ENCODE data around the gene ZNF22.
A peak's percentile ranks its signal among the peaks of the same experiment; 100 is the strongest.

Gene ZNF22

DNA sequence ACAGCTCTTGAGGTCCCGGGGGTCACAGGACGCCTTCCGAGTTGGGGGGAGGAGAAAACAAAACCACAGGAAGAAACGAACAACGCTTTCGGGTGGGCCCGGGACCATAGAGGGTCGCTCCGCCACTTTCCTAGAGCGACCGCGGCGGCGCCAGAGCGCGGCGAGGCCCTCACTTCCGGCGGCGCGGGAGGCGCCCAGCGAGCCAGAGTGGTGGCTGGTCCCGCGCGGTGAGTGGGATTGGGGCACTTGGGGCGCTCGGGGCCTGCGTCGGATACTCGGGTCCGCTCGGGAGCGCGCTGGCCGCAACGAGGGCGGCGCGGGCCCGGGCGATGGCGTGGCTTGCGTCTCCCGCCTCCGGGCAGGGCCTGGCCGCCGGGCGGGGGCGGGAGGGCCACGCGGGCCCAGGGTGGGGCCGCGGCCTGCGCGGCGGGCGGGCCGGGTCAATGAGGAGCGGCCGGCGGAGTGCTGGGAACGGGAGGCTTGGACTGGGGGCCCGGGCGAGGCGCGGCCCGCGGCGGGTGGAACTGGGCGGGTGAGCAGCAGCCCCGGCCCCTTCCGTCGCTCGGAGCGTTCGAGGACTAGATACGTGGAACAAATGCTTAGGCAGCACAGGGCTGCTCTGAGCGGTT is at the start of gene ZNF22:
Gene ZNF22 (plus strand): TSS at position 172 of the 629 bp plus-strand sequence. CDS start 2,446 bp downstream, outside the sequence.
- TF ChIP-seq, protein P1, sequence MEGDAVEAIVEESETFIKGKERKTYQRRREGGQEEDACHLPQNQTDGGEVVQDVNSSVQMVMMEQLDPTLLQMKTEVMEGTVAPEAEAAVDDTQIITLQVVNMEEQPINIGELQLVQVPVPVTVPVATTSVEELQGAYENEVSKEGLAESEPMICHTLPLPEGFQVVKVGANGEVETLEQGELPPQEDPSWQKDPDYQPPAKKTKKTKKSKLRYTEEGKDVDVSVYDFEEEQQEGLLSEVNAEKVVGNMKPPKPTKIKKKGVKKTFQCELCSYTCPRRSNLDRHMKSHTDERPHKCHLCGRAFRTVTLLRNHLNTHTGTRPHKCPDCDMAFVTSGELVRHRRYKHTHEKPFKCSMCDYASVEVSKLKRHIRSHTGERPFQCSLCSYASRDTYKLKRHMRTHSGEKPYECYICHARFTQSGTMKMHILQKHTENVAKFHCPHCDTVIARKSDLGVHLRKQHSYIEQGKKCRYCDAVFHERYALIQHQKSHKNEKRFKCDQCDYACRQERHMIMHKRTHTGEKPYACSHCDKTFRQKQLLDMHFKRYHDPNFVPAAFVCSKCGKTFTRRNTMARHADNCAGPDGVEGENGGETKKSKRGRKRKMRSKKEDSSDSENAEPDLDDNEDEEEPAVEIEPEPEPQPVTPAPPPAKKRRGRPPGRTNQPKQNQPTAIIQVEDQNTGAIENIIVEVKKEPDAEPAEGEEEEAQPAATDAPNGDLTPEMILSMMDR (conservative IDR thresholded peaks at IDR 0.05) = no peak; the same call in 1 of the 2 replicates
- peak within 1 kb of the TSS; percentile 100 for H3K27ac ChIP-seq

DNA sequence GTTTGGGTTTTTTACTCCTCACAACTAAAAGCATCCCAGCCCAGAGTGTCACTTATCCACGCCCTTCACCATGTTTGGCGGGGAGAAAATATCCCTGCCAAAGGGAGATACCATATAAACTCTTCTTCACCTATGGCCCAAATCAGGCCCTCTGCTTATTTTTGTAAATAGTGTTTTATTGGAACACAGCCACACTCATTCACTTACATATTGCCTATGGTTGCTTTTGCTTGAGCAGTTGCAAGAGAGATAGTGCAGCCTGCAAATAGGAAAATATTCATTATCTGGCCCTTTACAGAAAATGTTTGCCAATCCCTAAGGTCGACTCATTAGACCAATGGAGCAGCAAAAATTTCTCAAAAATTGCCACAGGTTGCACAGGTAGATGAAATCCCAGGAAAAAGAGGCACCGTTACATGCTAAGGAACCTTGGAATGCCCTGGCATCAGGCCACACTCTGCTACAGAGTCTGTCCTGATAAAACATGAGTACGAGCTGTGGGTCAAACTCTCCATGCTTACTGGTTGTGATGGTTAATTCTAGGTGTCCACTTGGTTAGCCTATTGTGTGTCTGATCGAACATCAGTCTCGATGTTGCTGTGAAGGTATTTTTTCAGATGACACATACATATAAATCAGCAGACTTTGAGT is 49.0 kb upstream of the ZNF22 start:
- TF ChIP-seq, protein P1 (conservative IDR thresholded peaks at IDR 0.05) = no peak
- H3K27ac ChIP-seq = no peak overlapping the region

DNA sequence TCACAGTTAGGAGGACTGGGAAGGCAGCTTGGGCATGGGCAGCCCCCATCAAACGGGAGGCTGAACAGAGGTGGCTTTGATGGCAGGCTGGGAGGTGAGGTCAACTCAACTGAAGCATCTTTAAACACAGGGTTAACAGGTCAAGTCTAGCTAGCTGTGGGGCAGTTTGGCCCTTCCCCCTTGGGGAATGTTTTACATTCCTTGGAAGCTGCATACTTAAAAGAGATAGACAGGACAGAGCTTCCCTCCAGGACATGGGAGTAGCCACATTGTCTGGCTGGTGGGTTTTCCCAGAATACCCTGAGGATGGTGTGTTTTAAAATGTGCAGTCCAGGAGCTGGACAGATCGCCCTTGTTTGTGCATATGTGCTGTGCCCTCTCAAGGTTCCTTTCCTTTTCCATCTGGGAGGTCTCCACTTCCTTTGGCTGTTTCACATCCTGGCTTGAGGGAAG is 47.9 kb upstream of the ZNF22 start:
- TF ChIP-seq, protein P1 (conservative IDR thresholded peaks at IDR 0.05) = no peak
- H3K27ac ChIP-seq = no peak overlapping the region

DNA sequence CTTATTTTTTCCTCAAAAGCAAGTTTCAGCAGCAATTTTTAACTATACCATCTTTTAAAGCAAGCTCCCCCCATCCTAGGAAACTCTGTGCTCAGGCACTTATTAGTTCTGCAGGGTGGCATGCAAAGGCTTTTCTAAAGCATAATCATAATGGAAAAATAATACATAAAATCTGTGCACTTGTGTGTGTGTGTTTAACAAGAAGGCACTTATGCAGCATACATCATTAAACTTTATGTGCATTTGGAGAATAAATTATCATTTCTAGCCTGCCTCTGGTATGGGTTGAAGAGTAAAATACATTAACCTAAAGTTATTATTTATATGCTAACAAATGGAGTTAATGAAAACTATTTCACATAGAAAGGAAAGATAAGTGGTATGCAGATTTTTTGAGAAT is 46.7 kb upstream of the ZNF22 start:
- TF ChIP-seq, protein P1 (conservative IDR thresholded peaks at IDR 0.05) = no peak
- H3K27ac ChIP-seq = no peak overlapping the region

DNA sequence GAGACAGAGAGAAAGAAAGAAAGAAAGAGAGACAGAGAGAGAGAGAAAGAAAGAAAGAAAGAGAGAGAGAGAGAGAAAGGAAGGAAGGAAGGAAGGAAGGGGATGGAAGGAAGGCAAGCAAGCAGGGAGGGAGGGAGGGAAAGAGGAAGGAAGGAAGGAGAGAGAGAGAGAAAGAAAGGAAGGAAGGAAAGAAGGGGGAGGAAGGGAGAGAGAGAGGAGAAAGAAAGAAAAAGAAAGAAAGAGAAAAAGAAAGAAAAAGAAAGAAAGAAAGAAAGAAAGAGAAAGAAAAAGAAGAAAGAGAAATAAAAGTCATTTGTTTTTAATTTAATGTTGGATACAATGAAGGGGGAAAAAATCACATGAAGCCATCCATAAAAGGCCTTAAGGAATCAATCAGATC is 45.8 kb upstream of the ZNF22 start:
- TF ChIP-seq, protein P1 (conservative IDR thresholded peaks at IDR 0.05) = no peak
- no peak overlapping the region for H3K27ac ChIP-seq

DNA sequence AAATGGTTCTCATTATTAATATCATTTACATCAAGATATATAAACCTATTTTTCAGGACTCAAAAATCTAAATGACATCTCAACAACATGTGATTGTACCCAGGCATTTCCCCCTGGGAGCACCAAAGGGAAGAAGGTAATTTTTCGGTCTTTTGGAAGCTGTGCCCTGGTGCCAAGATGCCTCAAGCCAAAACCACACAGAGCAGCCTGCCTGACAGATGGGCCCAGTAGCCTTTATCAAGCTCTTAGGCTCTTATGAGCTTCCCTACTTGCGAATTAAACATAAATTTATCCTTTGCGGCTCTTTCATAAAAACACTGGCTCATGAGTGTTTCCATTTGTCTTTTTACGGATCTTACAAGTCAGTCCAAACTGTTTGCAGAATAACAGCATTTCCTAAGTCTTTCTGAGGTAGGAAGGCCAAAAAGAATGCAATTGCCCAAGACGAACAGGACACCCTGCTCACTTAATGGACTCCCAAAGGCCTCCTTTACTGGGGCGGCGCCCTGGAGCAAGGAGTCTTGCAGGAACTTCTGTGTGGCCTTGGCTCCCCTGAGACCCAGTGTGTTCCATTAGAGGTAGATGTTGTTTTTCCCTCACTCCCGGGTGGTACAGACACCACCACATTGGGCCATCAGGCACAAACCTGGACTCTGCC is 45.2 kb upstream of the ZNF22 start:
- H3K27ac ChIP-seq = no peak overlapping the region
- TF ChIP-seq, protein P1 (conservative IDR thresholded peaks at IDR 0.05) = no peak

DNA sequence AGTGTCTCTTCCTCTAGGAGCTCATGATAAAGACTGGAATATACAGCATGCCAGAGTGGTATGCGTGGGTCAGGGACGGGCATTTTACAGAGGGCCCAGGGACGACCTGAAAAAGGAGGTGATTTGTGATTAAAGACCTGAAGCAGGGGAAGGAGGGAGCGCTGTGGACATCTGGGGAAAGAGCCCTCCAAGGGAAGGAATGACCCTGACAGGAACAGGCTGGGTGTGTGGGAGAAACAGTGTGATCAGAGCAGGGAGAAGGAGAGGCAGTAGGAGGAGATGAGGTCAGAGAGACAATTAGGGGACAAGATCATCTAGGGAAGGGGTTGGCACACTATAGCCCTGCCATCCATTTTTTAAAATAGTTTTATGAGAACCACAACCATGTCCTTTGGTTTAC is 44.5 kb upstream of the ZNF22 start:
- no peak overlapping the region for H3K27ac ChIP-seq
- TF ChIP-seq, protein P1 (conservative IDR thresholded peaks at IDR 0.05) = no peak

Measured in VCaP (cell line).